ENCODE measurements around the gene RTL10. TPM values are rescaled to one million over a fixed set of nuclear protein-coding genes. Genes with fewer than 3 reads are reported as not detected.
A peak's percentile ranks its signal among the peaks of the same experiment; 100 is the strongest.
"Not testable (repeated sequence)": the region's sequence is repeated elsewhere in the genome, so short reads cannot be mapped to it uniquely, and the experiment has no call there.

RTL10 gene
- total and polyA plus RNA-seq, 8 donors = 18.4 to 34.7 (median 28.0) TPM

DNA sequence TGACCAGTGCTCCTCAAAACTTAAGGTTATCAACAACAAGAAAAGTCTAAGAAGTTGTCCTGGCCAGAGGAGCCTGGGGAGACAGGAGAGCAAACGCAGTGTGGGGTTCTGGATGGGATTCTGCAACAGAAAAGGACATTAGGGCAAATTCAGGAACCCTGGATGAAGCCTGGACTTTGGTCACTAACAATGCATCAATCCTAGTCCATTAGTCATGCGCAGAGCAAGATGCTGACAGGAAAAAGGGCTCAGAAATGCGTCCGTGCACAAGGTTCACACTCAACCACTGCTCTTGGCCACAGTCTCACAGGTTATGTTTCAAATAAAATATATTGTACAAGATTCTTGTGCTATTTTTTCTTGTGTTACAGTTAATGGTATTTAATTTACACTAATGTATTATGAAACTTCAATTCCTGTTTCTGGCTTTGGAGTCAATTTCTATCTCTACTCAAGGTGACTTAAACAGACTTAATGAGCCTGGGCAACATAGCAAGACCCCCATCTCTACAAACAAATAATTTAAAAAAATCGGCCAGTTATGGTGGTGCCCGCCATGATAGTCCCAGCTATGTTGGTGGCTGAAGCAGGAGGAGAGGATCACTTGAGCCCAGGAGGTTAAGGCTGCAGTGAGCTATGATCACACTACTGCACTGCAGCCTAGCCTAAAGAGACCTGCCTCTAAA is 13.6 kb downstream of the RTL10 start:
- Histone ChIP-seq H3K4me3 (no peak overlapping the region), H3K27ac (no peak overlapping the region), H3K36me3 (no peaks in the 10 kb centered on the region), H3K4me1 (peaks cover 20 to 33% of the 10 kb centered on the region in 2 donors), H3K27me3 (no peaks in the 10 kb centered on the region), H3K9me3 (no peaks in the 10 kb centered on the region)
- intact Hi-C loops (cut with DNase I) = no loop called here
- ATAC-seq (no peak), DNase-seq (no peak)
- TF ChIP-seq, protein P1, sequence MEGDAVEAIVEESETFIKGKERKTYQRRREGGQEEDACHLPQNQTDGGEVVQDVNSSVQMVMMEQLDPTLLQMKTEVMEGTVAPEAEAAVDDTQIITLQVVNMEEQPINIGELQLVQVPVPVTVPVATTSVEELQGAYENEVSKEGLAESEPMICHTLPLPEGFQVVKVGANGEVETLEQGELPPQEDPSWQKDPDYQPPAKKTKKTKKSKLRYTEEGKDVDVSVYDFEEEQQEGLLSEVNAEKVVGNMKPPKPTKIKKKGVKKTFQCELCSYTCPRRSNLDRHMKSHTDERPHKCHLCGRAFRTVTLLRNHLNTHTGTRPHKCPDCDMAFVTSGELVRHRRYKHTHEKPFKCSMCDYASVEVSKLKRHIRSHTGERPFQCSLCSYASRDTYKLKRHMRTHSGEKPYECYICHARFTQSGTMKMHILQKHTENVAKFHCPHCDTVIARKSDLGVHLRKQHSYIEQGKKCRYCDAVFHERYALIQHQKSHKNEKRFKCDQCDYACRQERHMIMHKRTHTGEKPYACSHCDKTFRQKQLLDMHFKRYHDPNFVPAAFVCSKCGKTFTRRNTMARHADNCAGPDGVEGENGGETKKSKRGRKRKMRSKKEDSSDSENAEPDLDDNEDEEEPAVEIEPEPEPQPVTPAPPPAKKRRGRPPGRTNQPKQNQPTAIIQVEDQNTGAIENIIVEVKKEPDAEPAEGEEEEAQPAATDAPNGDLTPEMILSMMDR (IDR thresholded peaks at IDR 0.05) = no peak

DNA sequence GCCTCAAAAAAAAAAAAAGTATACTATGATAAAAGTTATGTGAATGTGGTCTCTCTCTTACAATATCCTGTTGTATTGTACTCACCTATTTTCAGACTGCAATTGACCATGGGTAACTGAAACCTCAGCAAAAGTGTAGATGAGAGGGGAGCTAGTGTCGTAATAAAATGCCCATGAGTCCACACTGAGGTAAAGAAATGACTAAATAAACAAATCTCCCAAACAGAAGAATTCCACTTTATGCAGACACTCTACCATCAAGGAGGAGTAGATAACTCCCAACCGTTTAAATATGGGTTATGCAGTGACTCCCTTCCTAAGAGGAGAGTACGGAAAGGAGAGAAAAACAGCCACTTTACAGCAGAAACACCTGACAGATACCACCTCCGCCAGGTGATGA is 14.6 kb downstream of the RTL10 start:
- intact Hi-C loops (cut with DNase I) = no loop called here
- DNase-seq (no peak), ATAC-seq (peak; percentile 69)
- Histone ChIP-seq H3K4me1 (peaks cover 16 to 26% of the 10 kb centered on the region in 2 donors), H3K36me3 (no peaks in the 10 kb centered on the region), H3K4me3 (no peak overlapping the region), H3K9me3 (no peaks in the 10 kb centered on the region), H3K27ac (peak overlapping the region in 1 of 2 donors; percentile 23), H3K27me3 (no peaks in the 10 kb centered on the region)
- TF ChIP-seq, protein P1 (IDR thresholded peaks at IDR 0.05) = no peak

DNA sequence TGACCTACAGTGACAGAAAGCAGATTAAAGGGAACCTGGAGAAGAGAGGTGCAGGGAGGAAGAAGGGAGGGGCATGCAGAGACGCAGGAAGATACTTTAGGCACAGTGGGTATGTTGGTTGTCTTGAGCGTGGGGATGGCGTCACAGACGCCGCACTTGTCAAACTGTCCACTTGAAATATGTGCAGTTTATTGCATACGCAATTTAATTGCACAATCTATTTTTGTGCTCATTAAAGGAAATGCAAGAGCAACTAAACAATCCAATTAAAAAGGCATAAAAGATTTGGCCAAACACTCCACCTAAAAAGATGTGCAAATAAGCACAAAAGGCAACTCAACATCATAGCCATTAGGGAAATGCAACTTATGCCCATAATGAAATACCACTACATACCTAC is 16.8 kb downstream of the RTL10 start:
- H3K4me1 ChIP-seq = peaks cover 0 to 4% of the 10 kb centered on the region in 2 donors
- no peaks in the 10 kb centered on the region for H3K9me3 ChIP-seq
- no peak for DNase-seq
- intact Hi-C loops (cut with DNase I) = no loop called here
- H3K4me3 ChIP-seq = no peak overlapping the region
- TF ChIP-seq, protein P1 (IDR thresholded peaks at IDR 0.05) = no peak
- no peak for ATAC-seq
- no peaks in the 10 kb centered on the region for H3K36me3 ChIP-seq
- H3K27ac ChIP-seq = no peak overlapping the region
- no peaks in the 10 kb centered on the region for H3K27me3 ChIP-seq

DNA sequence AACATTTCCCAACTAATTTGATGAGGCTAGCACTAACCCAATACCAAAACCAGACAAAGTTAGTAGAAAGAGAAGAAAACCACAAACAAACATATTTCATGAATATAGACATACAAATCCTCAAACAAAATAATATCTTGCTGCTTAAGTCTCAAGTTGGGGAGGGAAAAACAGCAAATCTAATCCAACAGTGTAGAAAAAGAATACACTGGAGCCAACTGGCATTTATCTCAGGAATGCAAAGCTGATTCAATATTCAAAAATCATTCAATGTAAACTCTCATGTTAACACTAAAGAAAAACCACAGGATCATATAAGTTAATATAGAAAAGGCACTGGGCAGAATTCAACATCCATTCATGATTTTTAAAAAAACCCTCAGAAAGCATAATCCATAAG is 18.2 kb downstream of the RTL10 start:
- peaks cover 0 to 3% of the 10 kb centered on the region in 2 donors for H3K4me1 ChIP-seq
- no peaks in the 10 kb centered on the region for H3K36me3 ChIP-seq
- ATAC-seq (no peak), DNase-seq (no peak)
- H3K27me3 ChIP-seq = no peaks in the 10 kb centered on the region
- no peaks in the 10 kb centered on the region for H3K9me3 ChIP-seq
- intact Hi-C loops (cut with DNase I) = no loop called here
- H3K4me3 ChIP-seq = no peak overlapping the region
- TF ChIP-seq, protein P1 (IDR thresholded peaks at IDR 0.05) = no peak
- no peak overlapping the region for H3K27ac ChIP-seq

DNA sequence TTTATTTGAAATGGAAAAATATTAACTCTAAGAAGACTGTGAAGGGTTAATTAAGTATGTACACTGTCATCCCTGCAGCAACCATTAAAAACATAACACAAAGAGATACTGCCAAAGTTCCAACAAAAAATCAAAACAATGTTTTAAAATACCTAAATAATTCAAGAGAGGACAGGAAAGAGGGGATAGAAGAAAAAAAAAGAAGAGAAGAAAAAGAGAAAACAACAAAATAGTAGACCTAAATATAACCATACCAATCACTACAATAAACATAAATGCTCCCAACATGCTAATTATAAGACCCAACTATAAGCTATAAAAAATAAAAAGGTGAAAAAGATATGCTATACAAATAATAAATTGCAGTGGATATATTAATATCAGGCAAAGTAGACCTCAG is 20.1 kb downstream of the RTL10 start:
- H3K4me3 ChIP-seq = no peak overlapping the region
- DNase-seq (no peak), ATAC-seq (no peak)
- TF ChIP-seq, protein P1 (IDR thresholded peaks at IDR 0.05) = no peak
- no peaks in the 10 kb centered on the region for H3K9me3 ChIP-seq
- intact Hi-C loops (cut with DNase I) = no loop called here
- no peaks in the 10 kb centered on the region for H3K36me3 ChIP-seq
- H3K4me1 ChIP-seq = peaks cover 0 to 3% of the 10 kb centered on the region in 2 donors
- no peak overlapping the region for H3K27ac ChIP-seq
- H3K27me3 ChIP-seq = no peaks in the 10 kb centered on the region

DNA sequence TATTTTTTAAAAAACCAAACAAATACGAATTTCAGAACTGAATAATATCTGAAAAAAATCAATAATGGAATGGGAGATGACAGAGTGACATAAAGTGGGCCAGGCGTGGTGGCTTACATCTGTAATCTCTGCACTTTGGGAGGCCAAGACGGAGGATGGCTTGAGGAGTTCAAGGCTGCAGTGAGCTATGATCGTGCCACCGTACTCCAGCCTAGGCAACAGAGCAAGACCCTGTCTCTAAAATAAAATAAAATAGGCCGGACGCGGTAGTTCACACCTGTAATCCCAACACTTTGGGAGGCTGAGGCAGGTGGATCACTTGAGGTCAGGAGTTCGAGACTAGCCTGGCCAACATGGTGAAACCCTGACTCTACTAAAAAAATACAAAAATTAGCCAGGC is 21.3 kb downstream of the RTL10 start:
- H3K4me1 ChIP-seq; H3K27me3 ChIP-seq; intact Hi-C loops (cut with DNase I); DNase-seq; H3K27ac ChIP-seq; H3K4me3 ChIP-seq; H3K36me3 ChIP-seq; ATAC-seq; H3K9me3 ChIP-seq: not testable (repeated sequence)

Measured in left lung (tissue), 10 donors.